Fibroblast of pulmonary artery (primary cell): ENCODE results near the gene AP5S1.

ENCODE experiments used
- DNase-seq: peaks from one replicate; pipeline ENCODE4 v3.0.0-alpha.2; 2010; ENCODE audit warnings: low read depth
- H3K4me3 ChIP-seq: replicated peaks from 2 replicates; pipeline ENCODE4 v1.5.1; 2011; ENCODE audit warnings: low read depth, mild to moderate bottlenecking, control low read depth, low read length, moderate library complexity
- CTCF ChIP-seq: IDR thresholded peaks from 2 replicates; pipeline ENCODE4 v1.5.1; 2011; ENCODE audit warnings: mild to moderate bottlenecking, control low read depth, low read length, inconsistent platforms; ENCODE audit errors: missing control alignments

Gene AP5S1

GRCh38 chr20:3794701-3795420 is 25.5 kb upstream of the AP5S1 start:
- DNase-seq = no peak
- peak overlapping the region; percentile 93 for H3K4me3 ChIP-seq
- TF ChIP-seq CTCF = no peak

GRCh38 chr20:3795511-3796468 is 24.6 kb upstream of the AP5S1 start, which contains the start of gene CDC25B:
Gene CDC25B, plus strand, starts transcription at chr20:3796310. Its CDS starts 222 bp downstream, at chr20:3796532.
- H3K4me3 ChIP-seq = peak within 1 kb of the TSS; percentile 93
- peak; percentile 35 for TF ChIP-seq CTCF
- DNase-seq = peak; percentile 95

- DNase-seq = no peak
- H3K4me3 ChIP-seq = peak overlapping the region; percentile 93
- no peak for TF ChIP-seq CTCF
Measured at GRCh38 chr20:3796477-3797225, 23.7 kb upstream of the AP5S1 start.

- TF ChIP-seq CTCF = no peak
- peak overlapping the region; percentile 93 for H3K4me3 ChIP-seq
Measured at GRCh38 chr20:3797226-3797545, 23.2 kb upstream of the AP5S1 start.

GRCh38 chr20:3797592-3798372 is 22.6 kb upstream of the AP5S1 start:
- TF ChIP-seq CTCF = no peak
- peak overlapping the region; percentile 93 for H3K4me3 ChIP-seq
- DNase-seq = no peak

More at GRCh38 chr20:3797226-3797545, 23.2 kb upstream of the AP5S1 start:
- DNase-seq = no peak

GRCh38 chr20:3798373-3798768 is 22.0 kb upstream of the AP5S1 start:
- no peak for DNase-seq
- H3K4me3 ChIP-seq = peak overlapping the region; percentile 93
- no peak for TF ChIP-seq CTCF
